ENCODE measurements around the gene CKAP5.

CKAP5 gene

GRCh38 chr11:46856605-46857343 is 10.7 kb upstream of the CKAP5 start:
- peaks cover 8 to 9% of the 10 kb centered on the region in 2 experiments for H3K36me3 ChIP-seq (ENCODE audit: control insufficient read depth in 1 of 2, insufficient read depth in 2 of 2, low read length in 2 of 2)
- no peaks in the 10 kb centered on the region for H3K4me1 ChIP-seq (ENCODE audit: control insufficient read depth in 1 of 2, insufficient read depth in 2 of 2, low read length in 2 of 2)
- no peaks in the 10 kb centered on the region for H3K79me2 ChIP-seq (ENCODE audit: control insufficient read depth, insufficient read depth, low read length, poor library complexity)
- no CpG with 5 or more reads among the region's 5 CpGs for WGBS (ENCODE audit: extremely low coverage, insufficient coverage, insufficient read length)
- no peaks in the 10 kb centered on the region for H3K9me3 ChIP-seq (ENCODE audit: insufficient read depth, low read depth, low read length)
- H3K4ac ChIP-seq (ENCODE audit: low read depth, low read length), result no peak overlapping the region
- no peak overlapping the region for H2BK5ac ChIP-seq (ENCODE audit: low read depth, low read length, poor library complexity)
- no peak overlapping the region for H2AFZ ChIP-seq (ENCODE audit: insufficient read depth, low read length, poor library complexity)
- no peak overlapping the region for H3K27ac ChIP-seq (ENCODE audit: low read depth, low read length)
- no peak overlapping the region for H3K9ac ChIP-seq (ENCODE audit: low read length)
- no peak overlapping the region for H3K23ac ChIP-seq (ENCODE audit: low read length)
- no peaks in the 10 kb centered on the region for H3K27me3 ChIP-seq (ENCODE audit: insufficient read depth, low read length)
- no peak for DNase-seq
- H2BK12ac ChIP-seq (ENCODE audit: low read length), result no peak overlapping the region
- H3K4me2 ChIP-seq (ENCODE audit: low read length), result no peak overlapping the region
- no peak overlapping the region for H2BK120ac ChIP-seq (ENCODE audit: insufficient read depth, low read length, poor library complexity)
- H2AK5ac ChIP-seq (ENCODE audit: low read length), result no peak overlapping the region
- H3K4me3 ChIP-seq (ENCODE audit: low read depth, low read length), result no peak overlapping the region
- no peak overlapping the region for H3K18ac ChIP-seq (ENCODE audit: low read length)
- no peak overlapping the region for H4K12ac ChIP-seq (ENCODE audit: low read depth, low read length)
- no peak overlapping the region for H4K8ac ChIP-seq (ENCODE audit: low read depth, low read length)
- no peak overlapping the region for H3K14ac ChIP-seq (ENCODE audit: low read length)
- H3K79me1 ChIP-seq (ENCODE audit: low read length), result no peaks in the 10 kb centered on the region
- no peak overlapping the region for H4K91ac ChIP-seq (ENCODE audit: low read depth, low read length)

GRCh38 chr11:46855863-46856262 is 9.8 kb upstream of the CKAP5 start:
- Histone ChIP-seq H3K79me1 (ENCODE audit: low read length) (no peaks in the 10 kb centered on the region), H3K27ac (ENCODE audit: low read depth, low read length) (no peak overlapping the region), H3K4me3 (ENCODE audit: low read depth, low read length) (no peak overlapping the region), H3K27me3 (ENCODE audit: insufficient read depth, low read length) (no peaks in the 10 kb centered on the region), H4K91ac (ENCODE audit: low read depth, low read length) (no peak overlapping the region), H3K9ac (ENCODE audit: low read length) (no peak overlapping the region), H2BK12ac (ENCODE audit: low read length) (no peak overlapping the region), H3K36me3 (ENCODE audit: control insufficient read depth in 1 of 2, insufficient read depth in 2 of 2, low read length in 2 of 2) (peaks cover 8 to 9% of the 10 kb centered on the region in 2 experiments), H4K8ac (ENCODE audit: low read depth, low read length) (no peak overlapping the region), H3K18ac (ENCODE audit: low read length) (no peak overlapping the region), H4K12ac (ENCODE audit: low read depth, low read length) (no peak overlapping the region), H2BK5ac (ENCODE audit: low read depth, low read length, poor library complexity) (no peak overlapping the region), H3K14ac (ENCODE audit: low read length) (no peak overlapping the region), H3K23ac (ENCODE audit: low read length) (no peak overlapping the region), H2AFZ (ENCODE audit: insufficient read depth, low read length, poor library complexity) (no peak overlapping the region), H3K4me2 (ENCODE audit: low read length) (no peak overlapping the region), H2AK5ac (ENCODE audit: low read length) (no peak overlapping the region), H3K9me3 (ENCODE audit: insufficient read depth, low read depth, low read length) (no peaks in the 10 kb centered on the region), H3K4ac (ENCODE audit: low read depth, low read length) (no peak overlapping the region), H2BK120ac (ENCODE audit: insufficient read depth, low read length, poor library complexity) (no peak overlapping the region), H3K79me2 (ENCODE audit: control insufficient read depth, insufficient read depth, low read length, poor library complexity) (no peaks in the 10 kb centered on the region), H3K4me1 (ENCODE audit: control insufficient read depth in 1 of 2, insufficient read depth in 2 of 2, low read length in 2 of 2) (no peaks in the 10 kb centered on the region)
- no peak for DNase-seq
- no CpG with 5 or more reads among the region's 2 CpGs for WGBS (ENCODE audit: extremely low coverage, insufficient coverage, insufficient read length)

- no peak overlapping the region for H3K27ac ChIP-seq (ENCODE audit: low read depth, low read length)
- H3K79me2 ChIP-seq (ENCODE audit: control insufficient read depth, insufficient read depth, low read length, poor library complexity), result no peaks in the 10 kb centered on the region
- H3K4me2 ChIP-seq (ENCODE audit: low read length), result no peak overlapping the region
- H2BK120ac ChIP-seq (ENCODE audit: insufficient read depth, low read length, poor library complexity), result no peak overlapping the region
- H3K23ac ChIP-seq (ENCODE audit: low read length), result no peak overlapping the region
- H3K27me3 ChIP-seq (ENCODE audit: insufficient read depth, low read length), result no peaks in the 10 kb centered on the region
- H3K36me3 ChIP-seq (ENCODE audit: control insufficient read depth in 1 of 2, insufficient read depth in 2 of 2, low read length in 2 of 2), result peaks cover 8 to 9% of the 10 kb centered on the region in 2 experiments
- H3K9me3 ChIP-seq (ENCODE audit: insufficient read depth, low read depth, low read length), result no peaks in the 10 kb centered on the region
- no peak overlapping the region for H2AFZ ChIP-seq (ENCODE audit: insufficient read depth, low read length, poor library complexity)
- no peak overlapping the region for H4K91ac ChIP-seq (ENCODE audit: low read depth, low read length)
- H2AK5ac ChIP-seq (ENCODE audit: low read length), result no peak overlapping the region
- WGBS (ENCODE audit: extremely low coverage, insufficient coverage, insufficient read length), result no CpG with 5 or more reads among the region's 3 CpGs
- H3K14ac ChIP-seq (ENCODE audit: low read length), result no peak overlapping the region
- H3K4ac ChIP-seq (ENCODE audit: low read depth, low read length), result no peak overlapping the region
- H2BK5ac ChIP-seq (ENCODE audit: low read depth, low read length, poor library complexity), result no peak overlapping the region
- no peak overlapping the region for H3K9ac ChIP-seq (ENCODE audit: low read length)
- no peak overlapping the region for H4K8ac ChIP-seq (ENCODE audit: low read depth, low read length)
- no peaks in the 10 kb centered on the region for H3K79me1 ChIP-seq (ENCODE audit: low read length)
- H3K4me1 ChIP-seq (ENCODE audit: control insufficient read depth in 1 of 2, insufficient read depth in 2 of 2, low read length in 2 of 2), result no peaks in the 10 kb centered on the region
- H3K18ac ChIP-seq (ENCODE audit: low read length), result no peak overlapping the region
- no peak overlapping the region for H3K4me3 ChIP-seq (ENCODE audit: low read depth, low read length)
- no peak for DNase-seq
- H2BK12ac ChIP-seq (ENCODE audit: low read length), result no peak overlapping the region
- no peak overlapping the region for H4K12ac ChIP-seq (ENCODE audit: low read depth, low read length)
These were observed 9.1 kb upstream of the CKAP5 start for GRCh38 chr11:46855167-46855566.

GRCh38 chr11:46850829-46851380 is 4.8 kb upstream of the CKAP5 start:
- DNase-seq, result no peak
- no peak overlapping the region for H3K14ac ChIP-seq (ENCODE audit: low read length)
- no peak overlapping the region for H2AFZ ChIP-seq (ENCODE audit: insufficient read depth, low read length, poor library complexity)
- H2BK5ac ChIP-seq (ENCODE audit: low read depth, low read length, poor library complexity), result no peak overlapping the region
- H3K4me2 ChIP-seq (ENCODE audit: low read length), result no peak overlapping the region
- H3K9ac ChIP-seq (ENCODE audit: low read length), result no peak overlapping the region
- H3K4me3 ChIP-seq (ENCODE audit: low read depth, low read length), result no peak overlapping the region
- no peak overlapping the region for H3K4ac ChIP-seq (ENCODE audit: low read depth, low read length)
- no peak overlapping the region for H2BK12ac ChIP-seq (ENCODE audit: low read length)
- no peaks in the 10 kb centered on the region for H3K9me3 ChIP-seq (ENCODE audit: insufficient read depth, low read depth, low read length)
- H3K4me1 ChIP-seq (ENCODE audit: control insufficient read depth in 1 of 2, insufficient read depth in 2 of 2, low read length in 2 of 2), result no peaks in the 10 kb centered on the region
- no peak overlapping the region for H4K8ac ChIP-seq (ENCODE audit: low read depth, low read length)
- H3K36me3 ChIP-seq (ENCODE audit: control insufficient read depth in 1 of 2, insufficient read depth in 2 of 2, low read length in 2 of 2), result no peaks in the 10 kb centered on the region
- H3K18ac ChIP-seq (ENCODE audit: low read length), result no peak overlapping the region
- peaks cover 1% of the 10 kb centered on the region for H3K79me1 ChIP-seq (ENCODE audit: low read length)
- H3K23ac ChIP-seq (ENCODE audit: low read length), result no peak overlapping the region
- H3K27me3 ChIP-seq (ENCODE audit: insufficient read depth, low read length), result no peaks in the 10 kb centered on the region
- no peak overlapping the region for H2BK120ac ChIP-seq (ENCODE audit: insufficient read depth, low read length, poor library complexity)
- H4K12ac ChIP-seq (ENCODE audit: low read depth, low read length), result no peak overlapping the region
- H2AK5ac ChIP-seq (ENCODE audit: low read length), result no peak overlapping the region
- no peak overlapping the region for H4K91ac ChIP-seq (ENCODE audit: low read depth, low read length)
- H3K79me2 ChIP-seq (ENCODE audit: control insufficient read depth, insufficient read depth, low read length, poor library complexity), result peaks cover 1% of the 10 kb centered on the region
- WGBS (ENCODE audit: extremely low coverage, insufficient coverage, insufficient read length), result no CpG with 5 or more reads among the region's 10 CpGs
- H3K27ac ChIP-seq (ENCODE audit: low read depth, low read length), result no peak overlapping the region
